ENCODE measurements around the gene FTCDNL1. TPM values are rescaled to one million over a fixed set of nuclear protein-coding genes. Genes with fewer than 3 reads are reported as not detected.
A peak's percentile ranks its signal among the peaks of the same experiment; 100 is the strongest.

Gene FTCDNL1
- total RNA-seq, 1 experiment from 2014 or later = 2.0 TPM

- peak overlapping the region in 2 of 3 experiments; percentile 23 to 39; a peak in 2 of 7 replicates for H3K27ac Mint-ChIP-seq
- peak; percentile 96 for TF ChIP-seq CTCF (conservative IDR thresholded peaks at IDR 0.05)
- H2BK20ac ChIP-seq (ENCODE audit: low read depth, low read length, poor library complexity, severe bottlenecking) = no peak overlapping the region
Measured at GRCh38 chr2:199739413-199740110, 111.4 kb downstream of the FTCDNL1 start.

More at GRCh38 chr2:199739413-199740110, 111.4 kb downstream of the FTCDNL1 start:
- H3T11ph ChIP-seq (ENCODE audit: low read length) = no peak overlapping the region
- no peaks in the 10 kb centered on the region for H4K20me1 ChIP-seq (ENCODE audit: control insufficient read depth, insufficient read depth, insufficient read length)
- no peak overlapping the region for H4K8ac ChIP-seq (replicated peaks; ENCODE audit: insufficient read length, low read depth, low read length)
- no peak overlapping the region; a peak in 1 of 5 replicates for H3K4me3 Mint-ChIP-seq
- H2BK15ac ChIP-seq (ENCODE audit: low read depth, low read length) = no peak overlapping the region
- no peaks in the 10 kb centered on the region for H3K9me3 Mint-ChIP-seq
- no peak overlapping the region for H2AFZ ChIP-seq (ENCODE audit: low read length)
- H3K23ac ChIP-seq (ENCODE audit: insufficient read length, low read depth, low read length) = no peak overlapping the region
- no peak overlapping the region for H3K18ac ChIP-seq (ENCODE audit: insufficient read length, low read depth, low read length)
- no peaks in the 10 kb centered on the region for H3K23me2 ChIP-seq (ENCODE audit: insufficient read length, low read depth, low read length, poor library complexity, severe bottlenecking)
- no peak overlapping the region for H2BK12ac ChIP-seq (ENCODE audit: insufficient read length, low read depth, low read length)
- H3K9me3 ChIP-seq (ENCODE audit: control insufficient read depth, low read depth, low read length) = no peaks in the 10 kb centered on the region
- no peaks in the 10 kb centered on the region for H3K36me3 Mint-ChIP-seq (ENCODE audit: insufficient read depth in 1 of 3, low read depth in 3 of 3)
- H3K27me3 Mint-ChIP-seq (ENCODE audit: low read depth) = no peaks in the 10 kb centered on the region; the same call in 1 of the 2 replicates
- H3K79me2 ChIP-seq (ENCODE audit: insufficient read depth, low read length) = no peaks in the 10 kb centered on the region
- H4K5ac ChIP-seq (ENCODE audit: insufficient read length, low read depth, low read length) = no peak overlapping the region
- H3K79me1 ChIP-seq (ENCODE audit: insufficient read depth, low read depth, low read length, poor library complexity, severe bottlenecking) = no peaks in the 10 kb centered on the region
- H2BK5ac ChIP-seq (ENCODE audit: insufficient read length, low read length) = no peak overlapping the region
- H4K91ac ChIP-seq (ENCODE audit: insufficient read length, low read depth, low read length) = no peak overlapping the region
- H3K27ac ChIP-seq (ENCODE audit: insufficient read length, low read depth, low read length) = no peak overlapping the region
- H2BK120ac ChIP-seq (ENCODE audit: low read depth, low read length, poor library complexity, severe bottlenecking) = no peak overlapping the region
- H3K4me2 ChIP-seq (ENCODE audit: insufficient read depth, insufficient read length, low read length) = no peak overlapping the region
- no peak overlapping the region for H3K14ac ChIP-seq (ENCODE audit: insufficient read depth, low read length)
- no CpG with 5 or more reads among the region's 15 CpGs for WGBS (ENCODE audit: extremely low coverage, insufficient read length, low lambda C conversion rate)
- no peaks in the 10 kb centered on the region for H3K27me3 ChIP-seq (ENCODE audit: insufficient read depth, low read length)
- H3K4ac ChIP-seq (ENCODE audit: low read depth, low read length) = no peak overlapping the region
- H3K4me1 Mint-ChIP-seq = peaks cover 48 to 54% of the 10 kb centered on the region in 2 experiments
- H3K9ac ChIP-seq (ENCODE audit: extremely low read depth, insufficient read length, low read length) = no peak overlapping the region
- peaks cover 4% of the 10 kb centered on the region; the same call in 1 of the 2 replicates for H3K4me1 ChIP-seq (ENCODE audit: insufficient read depth, low read length)
- no peak overlapping the region for H3K56ac ChIP-seq (ENCODE audit: insufficient read length, low read depth, low read length)
- peak; percentile 80 for DNase-seq
- H2AK5ac ChIP-seq (ENCODE audit: insufficient read length, low read length) = no peak overlapping the region

Measured in H9 (cell line).